GM21515 (cell line): ENCODE measurements around the gene NBL1.

ENCODE experiments used
- ATAC-seq: cut with Tn5 transposase; IDR thresholded peaks from one replicate; pipeline ENCODE4 v1.9.1; 2021; ENCODE audit not compliant: unreplicated experiment

Gene NBL1

GRCh38 chr1:19695772-19696171 lies 51.7 kb downstream of the NBL1 start:
- ATAC-seq = no peak

- no peak for ATAC-seq
These were observed 52.7 kb downstream of the NBL1 start for GRCh38 chr1:19696820-19697219.

- no peak for ATAC-seq
These were observed 54.1 kb downstream of the NBL1 start for GRCh38 chr1:19698181-19698580.

- ATAC-seq = no peak
These were observed 56.1 kb downstream of the NBL1 start for GRCh38 chr1:19700079-19700777.

- no peak for ATAC-seq
These were observed 59.2 kb downstream of the NBL1 start for GRCh38 chr1:19703280-19703679.

GRCh38 chr1:19704247-19705113 lies 60.4 kb downstream of the NBL1 start:
- no peak for ATAC-seq

- no peak for ATAC-seq
These were observed 61.4 kb downstream of the NBL1 start for GRCh38 chr1:19705464-19705863.

- ATAC-seq = no peak
These were observed 62.0 kb downstream of the NBL1 start for GRCh38 chr1:19706136-19706535.
